DND-41 (cell line): ENCODE measurements around the gene PDE6A.

Source experiments
- CTCF ChIP-seq: IDR thresholded peaks from 2 replicates; pipeline ENCODE4 v1.5.1; 2012; ENCODE audit warnings: borderline replicate concordance, low read length, moderate library complexity, mild to moderate bottlenecking; ENCODE audit not compliant: poor library complexity, severe bottlenecking; ENCODE audit errors: extremely low read depth
- EZH2 ChIP-seq: IDR thresholded peaks from 3 replicates; pipeline ENCODE4 v1.6.1; 2012; ENCODE audit warnings: borderline replicate concordance, low read depth, mild to moderate bottlenecking, moderate library complexity, low read length, inconsistent platforms; ENCODE audit not compliant: severe bottlenecking

- TF ChIP-seq CTCF (no peak), EZH2 (no peak)
These were observed 15.9 kb upstream of the PDE6A start, which contains the start of gene SLC26A2 for GRCh38 chr5:149960272-149961185.
